Measurements from ENCODE around the gene ESR2. TPM values are rescaled to one million over a fixed set of nuclear protein-coding genes. Genes with fewer than 3 reads are reported as not detected.
A peak's percentile ranks its signal among the peaks of the same experiment; 100 is the strongest.

Gene ESR2
- 0.06 TPM for polyA plus RNA-seq (2013, experiment 1 of 2)
- 0.06 TPM for polyA plus RNA-seq (2013, experiment 2 of 2)

- Histone ChIP-seq H3K4ac (ENCODE audit: low read depth, low read length) (no peak within 1 kb of the TSS), H3K4me1 (ENCODE audit: control insufficient read depth, low read depth, low read length) (peaks cover 2% of the 10 kb centered on the region), H2AK5ac (ENCODE audit: low read length) (no peak within 1 kb of the TSS), H3K4me2 (ENCODE audit: low read length) (peak within 1 kb of the TSS; percentile 28), H3K79me2 (ENCODE audit: control insufficient read depth, insufficient read depth, low read length) (no peaks in the 10 kb centered on the region), H3K27me3 (ENCODE audit: insufficient read depth, low read length, poor library complexity) (peaks cover 3% of the 10 kb centered on the region), H3K4me3 (ENCODE audit: low read length) (no peak within 1 kb of the TSS), H3K23ac (ENCODE audit: low read length) (no peak within 1 kb of the TSS), H4K8ac (ENCODE audit: low read depth, low read length) (no peak within 1 kb of the TSS), H3K56ac (ENCODE audit: low read length) (no peak within 1 kb of the TSS), H2BK5ac (ENCODE audit: low read length) (no peak within 1 kb of the TSS), H2BK120ac (ENCODE audit: low read depth, low read length) (no peak within 1 kb of the TSS), H3K79me1 (ENCODE audit: low read length) (no peaks in the 10 kb centered on the region), H3K27ac (ENCODE audit: low read depth, low read length) (no peak within 1 kb of the TSS), H3K18ac (ENCODE audit: low read length) (no peak within 1 kb of the TSS), H4K5ac (ENCODE audit: low read length) (no peak within 1 kb of the TSS), H2BK15ac (replicated peaks; ENCODE audit: low read depth) (no peak within 1 kb of the TSS), H3K9ac (ENCODE audit: low read length) (no peak within 1 kb of the TSS), H3K36me3 (ENCODE audit: control insufficient read depth, insufficient read depth, low read length) (no peaks in the 10 kb centered on the region)
- DNase-seq, result peak; percentile 74
- no CpG with 5 or more reads among the region's 49 CpGs for WGBS (ENCODE audit: extremely low coverage, insufficient coverage, low lambda C conversion rate)
Observed at GRCh38 chr14:64293976-64294671, at the start of gene ESR2. TSS of gene ESR2 (minus strand) at chr14:64294371. CDS start at chr14:64282985, 11,386 bp downstream.

GRCh38 chr14:64340560-64341196, 46.5 kb upstream of the ESR2 start:
- no peak overlapping the region for H4K5ac ChIP-seq (ENCODE audit: low read length)
- H3K56ac ChIP-seq (ENCODE audit: low read length), result no peak overlapping the region
- H3K79me2 ChIP-seq (ENCODE audit: control insufficient read depth, insufficient read depth, low read length), result no peaks in the 10 kb centered on the region
- H3K27ac ChIP-seq (ENCODE audit: low read depth, low read length), result no peak overlapping the region
- DNase-seq, result peak; percentile 37
- H2AK5ac ChIP-seq (ENCODE audit: low read length), result no peak overlapping the region
- H3K27me3 ChIP-seq (ENCODE audit: insufficient read depth, low read length, poor library complexity), result no peaks in the 10 kb centered on the region
- H3K36me3 ChIP-seq (ENCODE audit: control insufficient read depth, insufficient read depth, low read length), result no peaks in the 10 kb centered on the region
- no peak overlapping the region for H2BK15ac ChIP-seq (replicated peaks; ENCODE audit: low read depth)
- H2BK5ac ChIP-seq (ENCODE audit: low read length), result no peak overlapping the region
- no peak overlapping the region for H3K18ac ChIP-seq (ENCODE audit: low read length)
- H3K9ac ChIP-seq (ENCODE audit: low read length), result no peak overlapping the region
- H3K79me1 ChIP-seq (ENCODE audit: low read length), result no peaks in the 10 kb centered on the region
- H2BK120ac ChIP-seq (ENCODE audit: low read depth, low read length), result no peak overlapping the region
- H3K23ac ChIP-seq (ENCODE audit: low read length), result no peak overlapping the region
- H3K4ac ChIP-seq (ENCODE audit: low read depth, low read length), result no peak overlapping the region
- H3K4me1 ChIP-seq (ENCODE audit: control insufficient read depth, low read depth, low read length), result no peaks in the 10 kb centered on the region
- H3K4me3 ChIP-seq (ENCODE audit: low read length), result no peak overlapping the region
- no peak overlapping the region for H4K8ac ChIP-seq (ENCODE audit: low read depth, low read length)
- H3K4me2 ChIP-seq (ENCODE audit: low read length), result no peak overlapping the region
- no CpG with 5 or more reads among the region's 8 CpGs for WGBS (ENCODE audit: extremely low coverage, insufficient coverage, low lambda C conversion rate)

- no peaks in the 10 kb centered on the region for H3K36me3 ChIP-seq (ENCODE audit: control insufficient read depth, insufficient read depth, low read length)
- peak overlapping the region; percentile 22 for H3K4me2 ChIP-seq (ENCODE audit: low read length)
- peak overlapping the region; percentile 17 for H3K4me3 ChIP-seq (ENCODE audit: low read length)
- DNase-seq, result peak; percentile 100
- H3K23ac ChIP-seq (ENCODE audit: low read length), result no peak overlapping the region
- H3K56ac ChIP-seq (ENCODE audit: low read length), result peak overlapping the region; percentile 91
- no peaks in the 10 kb centered on the region for H3K79me1 ChIP-seq (ENCODE audit: low read length)
- H2AK5ac ChIP-seq (ENCODE audit: low read length), result no peak overlapping the region
- no peak overlapping the region for H4K5ac ChIP-seq (ENCODE audit: low read length)
- no CpG with 5 or more reads among the region's 49 CpGs for WGBS (ENCODE audit: extremely low coverage, insufficient coverage, low lambda C conversion rate)
- H2BK15ac ChIP-seq (replicated peaks; ENCODE audit: low read depth), result no peak overlapping the region
- H3K4ac ChIP-seq (ENCODE audit: low read depth, low read length), result peak overlapping the region; percentile 10
- peak overlapping the region; percentile 52 for H3K27ac ChIP-seq (ENCODE audit: low read depth, low read length)
- H3K18ac ChIP-seq (ENCODE audit: low read length), result peak overlapping the region; percentile 86
- H3K27me3 ChIP-seq (ENCODE audit: insufficient read depth, low read length, poor library complexity), result no peaks in the 10 kb centered on the region
- no peak overlapping the region for H4K8ac ChIP-seq (ENCODE audit: low read depth, low read length)
- peak overlapping the region; percentile 85 for H3K9ac ChIP-seq (ENCODE audit: low read length)
- no peak overlapping the region for H2BK120ac ChIP-seq (ENCODE audit: low read depth, low read length)
- no peaks in the 10 kb centered on the region for H3K4me1 ChIP-seq (ENCODE audit: control insufficient read depth, low read depth, low read length)
- no peaks in the 10 kb centered on the region for H3K79me2 ChIP-seq (ENCODE audit: control insufficient read depth, insufficient read depth, low read length)
- no peak overlapping the region for H2BK5ac ChIP-seq (ENCODE audit: low read length)
Observed at GRCh38 chr14:64338616-64339316, 44.6 kb upstream of the ESR2 start.

GRCh38 chr14:64337888-64338615, 43.9 kb upstream of the ESR2 start:
- H2AK5ac ChIP-seq (ENCODE audit: low read length), result no peak overlapping the region
- H3K36me3 ChIP-seq (ENCODE audit: control insufficient read depth, insufficient read depth, low read length), result no peaks in the 10 kb centered on the region
- peak overlapping the region; percentile 30 for H3K23ac ChIP-seq (ENCODE audit: low read length)
- no peak overlapping the region for H4K8ac ChIP-seq (ENCODE audit: low read depth, low read length)
- no peak overlapping the region for H2BK15ac ChIP-seq (replicated peaks; ENCODE audit: low read depth)
- H3K79me2 ChIP-seq (ENCODE audit: control insufficient read depth, insufficient read depth, low read length), result no peaks in the 10 kb centered on the region
- no peak overlapping the region for H4K5ac ChIP-seq (ENCODE audit: low read length)
- H3K4me2 ChIP-seq (ENCODE audit: low read length), result peak overlapping the region; percentile 85
- H3K9ac ChIP-seq (ENCODE audit: low read length), result peak overlapping the region; percentile 85
- H3K4ac ChIP-seq (ENCODE audit: low read depth, low read length), result peak overlapping the region; percentile 56
- peak overlapping the region; percentile 71 for H3K4me3 ChIP-seq (ENCODE audit: low read length)
- peak; percentile 90 for DNase-seq
- WGBS (ENCODE audit: extremely low coverage, insufficient coverage, low lambda C conversion rate), result no CpG with 5 or more reads among the region's 49 CpGs
- peak overlapping the region; percentile 86 for H3K18ac ChIP-seq (ENCODE audit: low read length)
- no peaks in the 10 kb centered on the region for H3K79me1 ChIP-seq (ENCODE audit: low read length)
- no peaks in the 10 kb centered on the region for H3K4me1 ChIP-seq (ENCODE audit: control insufficient read depth, low read depth, low read length)
- no peak overlapping the region for H2BK120ac ChIP-seq (ENCODE audit: low read depth, low read length)
- H3K27me3 ChIP-seq (ENCODE audit: insufficient read depth, low read length, poor library complexity), result no peaks in the 10 kb centered on the region
- H2BK5ac ChIP-seq (ENCODE audit: low read length), result no peak overlapping the region
- H3K56ac ChIP-seq (ENCODE audit: low read length), result peak overlapping the region; percentile 91
- H3K27ac ChIP-seq (ENCODE audit: low read depth, low read length), result peak overlapping the region; percentile 82

- Histone ChIP-seq H3K27me3 (ENCODE audit: insufficient read depth, low read length, poor library complexity) (no peaks in the 10 kb centered on the region), H3K4me2 (ENCODE audit: low read length) (no peak overlapping the region), H4K8ac (ENCODE audit: low read depth, low read length) (no peak overlapping the region), H3K23ac (ENCODE audit: low read length) (no peak overlapping the region), H3K79me1 (ENCODE audit: low read length) (no peaks in the 10 kb centered on the region), H3K18ac (ENCODE audit: low read length) (no peak overlapping the region), H3K9ac (ENCODE audit: low read length) (no peak overlapping the region), H4K5ac (ENCODE audit: low read length) (no peak overlapping the region), H3K27ac (ENCODE audit: low read depth, low read length) (no peak overlapping the region), H3K4ac (ENCODE audit: low read depth, low read length) (no peak overlapping the region), H3K79me2 (ENCODE audit: control insufficient read depth, insufficient read depth, low read length) (no peaks in the 10 kb centered on the region), H3K4me3 (ENCODE audit: low read length) (no peak overlapping the region), H3K56ac (ENCODE audit: low read length) (no peak overlapping the region), H3K4me1 (ENCODE audit: control insufficient read depth, low read depth, low read length) (no peaks in the 10 kb centered on the region), H2BK5ac (ENCODE audit: low read length) (no peak overlapping the region), H2BK120ac (ENCODE audit: low read depth, low read length) (no peak overlapping the region), H2AK5ac (ENCODE audit: low read length) (no peak overlapping the region), H3K36me3 (ENCODE audit: control insufficient read depth, insufficient read depth, low read length) (no peaks in the 10 kb centered on the region), H2BK15ac (replicated peaks; ENCODE audit: low read depth) (no peak overlapping the region)
- no peak for DNase-seq
- WGBS (ENCODE audit: extremely low coverage, insufficient coverage, low lambda C conversion rate), result no CpG with 5 or more reads among the region's 3 CpGs
Observed at GRCh38 chr14:64329149-64329548, 35.0 kb upstream of the ESR2 start.

Measured in mesendoderm (in vitro differentiated cells).